Measurements from ENCODE around the gene DDC.

The DDC gene

GRCh38 chr7:50564640-50565558 lies at the start of gene DDC:
Gene DDC (minus strand): TSS chr7:50565405. CDS start chr7:50544085, 21,320 bp downstream.
- H3K9me2 ChIP-seq (replicated peaks; ENCODE audit: low read depth, low read length) = no peaks in the 10 kb centered on the region
- H3K4me1 ChIP-seq (ENCODE audit: insufficient read depth, low read length, poor library complexity, severe bottlenecking) = no peaks in the 10 kb centered on the region
- no peaks in the 10 kb centered on the region for H4K20me1 ChIP-seq (ENCODE audit: insufficient read depth, low read length, poor library complexity, severe bottlenecking)
- H3K36me3 ChIP-seq (ENCODE audit: insufficient read depth, low read length) = no peaks in the 10 kb centered on the region
- TF ChIP-seq CTCF (conservative IDR thresholded peaks at IDR 0.05; ENCODE audit: low read length) (no peak), EZH2phosphoT487 (IDR thresholded peaks at IDR 0.05; ENCODE audit: borderline replicate concordance) (no peak)
- no peaks in the 10 kb centered on the region for H3K9me3 ChIP-seq (ENCODE audit: insufficient read depth, low read depth, low read length)
- no peaks in the 10 kb centered on the region for H3K27me3 ChIP-seq (ENCODE audit: insufficient read depth, low read length, poor library complexity, severe bottlenecking)
- no peak within 1 kb of the TSS for H3K9ac ChIP-seq (ENCODE audit: low read depth, low read length, poor library complexity, severe bottlenecking)
- H3F3A ChIP-seq (ENCODE audit: low read depth) = no peaks in the 10 kb centered on the region
- H3K4me2 ChIP-seq (ENCODE audit: low read depth, low read length, poor library complexity, severe bottlenecking) = no peak within 1 kb of the TSS
- no peak within 1 kb of the TSS for H3K4me3 ChIP-seq (ENCODE audit: low read length, poor library complexity, severe bottlenecking)
- no peaks in the 10 kb centered on the region for H3K79me2 ChIP-seq (ENCODE audit: insufficient read depth, low read length)
- H2AFZ ChIP-seq (ENCODE audit: low read length) = no peak within 1 kb of the TSS

- no peak overlapping the region for H3K4me2 ChIP-seq (ENCODE audit: low read depth, low read length, poor library complexity, severe bottlenecking)
These were observed 48.3 kb upstream of the DDC start for GRCh38 chr7:50613473-50613872.

GRCh38 chr7:50612704-50613103 lies 47.5 kb upstream of the DDC start:
- no peaks in the 10 kb centered on the region for H4K20me1 ChIP-seq (ENCODE audit: insufficient read depth, low read length, poor library complexity, severe bottlenecking)
- no peaks in the 10 kb centered on the region for H3K79me2 ChIP-seq (ENCODE audit: insufficient read depth, low read length)
- no peak overlapping the region for H3K4me2 ChIP-seq (ENCODE audit: low read depth, low read length, poor library complexity, severe bottlenecking)
- H3K9me3 ChIP-seq (ENCODE audit: insufficient read depth, low read depth, low read length) = no peaks in the 10 kb centered on the region
- no peak overlapping the region for H2AFZ ChIP-seq (ENCODE audit: low read length)
- TF ChIP-seq CTCF (conservative IDR thresholded peaks at IDR 0.05; ENCODE audit: low read length) (no peak), EZH2phosphoT487 (IDR thresholded peaks at IDR 0.05; ENCODE audit: borderline replicate concordance) (no peak)
- H3K9ac ChIP-seq (ENCODE audit: low read depth, low read length, poor library complexity, severe bottlenecking) = no peak overlapping the region
- no peaks in the 10 kb centered on the region for H3K27me3 ChIP-seq (ENCODE audit: insufficient read depth, low read length, poor library complexity, severe bottlenecking)
- no peaks in the 10 kb centered on the region for H3K9me2 ChIP-seq (replicated peaks; ENCODE audit: low read depth, low read length)
- H3F3A ChIP-seq (ENCODE audit: low read depth) = no peaks in the 10 kb centered on the region
- no peaks in the 10 kb centered on the region for H3K36me3 ChIP-seq (ENCODE audit: insufficient read depth, low read length)
- H3K4me3 ChIP-seq (ENCODE audit: low read length, poor library complexity, severe bottlenecking) = no peak overlapping the region
- peaks cover 22% of the 10 kb centered on the region for H3K4me1 ChIP-seq (ENCODE audit: insufficient read depth, low read length, poor library complexity, severe bottlenecking)

More at GRCh38 chr7:50613473-50613872, 48.3 kb upstream of the DDC start:
- Histone ChIP-seq H2AFZ (ENCODE audit: low read length) (no peak overlapping the region), H4K20me1 (ENCODE audit: insufficient read depth, low read length, poor library complexity, severe bottlenecking) (no peaks in the 10 kb centered on the region), H3K79me2 (ENCODE audit: insufficient read depth, low read length) (no peaks in the 10 kb centered on the region), H3K9me3 (ENCODE audit: insufficient read depth, low read depth, low read length) (no peaks in the 10 kb centered on the region), H3K4me3 (ENCODE audit: low read length, poor library complexity, severe bottlenecking) (no peak overlapping the region), H3F3A (ENCODE audit: low read depth) (no peaks in the 10 kb centered on the region), H3K27me3 (ENCODE audit: insufficient read depth, low read length, poor library complexity, severe bottlenecking) (no peaks in the 10 kb centered on the region), H3K9me2 (replicated peaks; ENCODE audit: low read depth, low read length) (no peaks in the 10 kb centered on the region), H3K36me3 (ENCODE audit: insufficient read depth, low read length) (no peaks in the 10 kb centered on the region), H3K4me1 (ENCODE audit: insufficient read depth, low read length, poor library complexity, severe bottlenecking) (peaks cover 22% of the 10 kb centered on the region), H3K9ac (ENCODE audit: low read depth, low read length, poor library complexity, severe bottlenecking) (no peak overlapping the region)
- TF ChIP-seq CTCF (conservative IDR thresholded peaks at IDR 0.05; ENCODE audit: low read length) = no peak
- no peak for TF ChIP-seq EZH2phosphoT487 (IDR thresholded peaks at IDR 0.05; ENCODE audit: borderline replicate concordance)

All from Loucy (cell line).